WERI-Rb-1 (cell line): ENCODE data around the gene CYTH3.

Experiments used
- DNase-seq: peaks from one replicate; pipeline ENCODE4 v3.0.0-alpha.2; 2020
- H3K27ac ChIP-seq: fragments of 250-450 bp; sonication (Bioruptor Pico); 2 replicates; pipeline ENCODE4 v1.5.1; 2020; ENCODE audit warnings: mild to moderate bottlenecking, moderate library complexity
- H3K27me3 ChIP-seq: fragments of 250-450 bp; sonication (Bioruptor Pico); 2 replicates; pipeline ENCODE4 v1.5.1; 2021; ENCODE audit warnings: mild to moderate bottlenecking, low read depth, moderate library complexity; ENCODE audit not compliant: insufficient read depth, severe bottlenecking
- H3K36me3 ChIP-seq: fragments of 250-450 bp; sonication (Bioruptor Pico); 2 replicates; pipeline ENCODE4 v1.5.1; 2020; ENCODE audit warnings: mild to moderate bottlenecking, moderate library complexity
- H3K4me3 ChIP-seq: 2 replicates; pipeline ENCODE4 v1.5.1; 2011; ENCODE audit warnings: low read depth, mild to moderate bottlenecking, control low read depth, low read length
- H3K9me3 ChIP-seq: fragments of 250-450 bp; sonication (Bioruptor Pico); 2 replicates; pipeline ENCODE4 v1.5.1; 2021; ENCODE audit warnings: mild to moderate bottlenecking, moderate library complexity; ENCODE audit not compliant: severe bottlenecking
- CTCF ChIP-seq: IDR thresholded peaks from 2 replicates; pipeline ENCODE4 v1.5.1; 2011; ENCODE audit warnings: low read depth, mild to moderate bottlenecking, control low read depth, inconsistent platforms, low read length

The CYTH3 gene

GRCh38 chr7:6272481-6273323 is at the start of gene CYTH3:
CYTH3 (minus strand) TSS chr7:6272624; CDS start chr7:6272507, 117 bp downstream.
- H3K4me3 ChIP-seq = peak within 1 kb of the TSS; percentile 66
- H3K27ac ChIP-seq = no peak within 1 kb of the TSS
- no peaks in the 10 kb centered on the region for H3K9me3 ChIP-seq
- H3K36me3 ChIP-seq = no peaks in the 10 kb centered on the region
- DNase-seq = peak; percentile 73
- no peak for TF ChIP-seq CTCF
- no peaks in the 10 kb centered on the region for H3K27me3 ChIP-seq

GRCh38 chr7:6320791-6321190 is 48.4 kb upstream of the CYTH3 start:
- H3K4me3 ChIP-seq = no peak overlapping the region
- no peak for DNase-seq
- H3K27ac ChIP-seq = no peak overlapping the region
- no peak for TF ChIP-seq CTCF
- H3K36me3 ChIP-seq = no peaks in the 10 kb centered on the region
- H3K9me3 ChIP-seq = no peaks in the 10 kb centered on the region
- no peaks in the 10 kb centered on the region for H3K27me3 ChIP-seq

GRCh38 chr7:6317797-6318438 is 45.5 kb upstream of the CYTH3 start:
- no peaks in the 10 kb centered on the region for H3K9me3 ChIP-seq
- H3K27ac ChIP-seq = no peak overlapping the region
- no peak for TF ChIP-seq CTCF
- no peaks in the 10 kb centered on the region for H3K36me3 ChIP-seq
- DNase-seq = no peak
- no peaks in the 10 kb centered on the region for H3K27me3 ChIP-seq
- no peak overlapping the region for H3K4me3 ChIP-seq

GRCh38 chr7:6316226-6316625 is 43.8 kb upstream of the CYTH3 start:
- H3K27me3 ChIP-seq = no peaks in the 10 kb centered on the region
- H3K4me3 ChIP-seq = no peak overlapping the region
- TF ChIP-seq CTCF = no peak
- no peak overlapping the region for H3K27ac ChIP-seq
- DNase-seq = no peak
- H3K36me3 ChIP-seq = no peaks in the 10 kb centered on the region
- H3K9me3 ChIP-seq = no peaks in the 10 kb centered on the region

GRCh38 chr7:6315746-6316145 is 43.3 kb upstream of the CYTH3 start:
- DNase-seq = no peak
- Histone ChIP-seq H3K9me3 (no peaks in the 10 kb centered on the region), H3K27ac (no peak overlapping the region), H3K4me3 (no peak overlapping the region), H3K27me3 (no peaks in the 10 kb centered on the region), H3K36me3 (no peaks in the 10 kb centered on the region)
- TF ChIP-seq CTCF = no peak
